BLaER1 treated with 17β-estradiol and CSF1 and Interleukin-3, amounts not matched to agents 10 nM and 100 nM (cell line): ENCODE results near the gene MRPL50.
"Not testable (repeated sequence)": the region's sequence is repeated elsewhere in the genome, so short reads cannot be mapped to it uniquely, and the experiment has no call there.

ENCODE experiments used
- H3K27ac ChIP-seq, 11 experiments: shearing (Covaris generic); formaldehyde crosslinking; 2 replicates each; pipeline ENCODE4 v1.8.1; 2022
- H3K27me3 ChIP-seq, 11 experiments: shearing (Covaris generic); formaldehyde crosslinking; 2 replicates each; pipeline ENCODE4 v1.8.1; 2022
- H3K36me3 ChIP-seq, 11 experiments: shearing (Covaris generic); formaldehyde crosslinking; 2 replicates each; pipeline ENCODE4 v1.8.1; 2022
- H3K4me1 ChIP-seq, 10 experiments: shearing (Covaris generic); formaldehyde crosslinking; 2 replicates each; pipeline ENCODE4 v1.8.1; 2022
- H3K4me2 ChIP-seq, 11 experiments: shearing (Covaris generic); formaldehyde crosslinking; 2 replicates each; pipeline ENCODE4 v1.8.1; 2022
- H3K4me3 ChIP-seq, 10 experiments: shearing (Covaris generic); formaldehyde crosslinking; 2 replicates each; pipeline ENCODE4 v1.8.1; 2022
- H3K9ac ChIP-seq, 11 experiments: shearing (Covaris generic); formaldehyde crosslinking; 2 replicates each; pipeline ENCODE4 v1.8.1; 2022
- H3K9me3 ChIP-seq, 11 experiments: shearing (Covaris generic); formaldehyde crosslinking; replicated peaks in 1 of 11; 2 replicates each; pipeline ENCODE4 v1.8.1; 2022
- H4K20me1 ChIP-seq, 11 experiments: shearing (Covaris generic); formaldehyde crosslinking; 2 replicates each; pipeline ENCODE4 v1.8.1; 2022
- Cebpa-rat ChIP-seq, 11 experiments: shearing (Covaris generic); IDR thresholded peaks; 2 replicates each; pipeline ENCODE4 v1.8.1; 2022

The MRPL50 gene

GRCh38 chr9:101388507-101388993 is 9.9 kb downstream of the MRPL50 start:
- H3K4me3 ChIP-seq: no peak overlapping the region
- H4K20me1 ChIP-seq: peaks cover 0 to 43% (median 15%) of the 10 kb centered on the region in 11 experiments; a peak in 10 of 22 replicates
- TF ChIP-seq Cebpa-rat (IDR thresholded peaks at IDR 0.05): no peak
- H3K27me3 ChIP-seq: no peaks in the 10 kb centered on the region
- no peak overlapping the region for H3K27ac ChIP-seq
- no peak overlapping the region for H3K4me2 ChIP-seq
- no peak overlapping the region for H3K9ac ChIP-seq
- peaks cover 52 to 88% (median 70%) of the 10 kb centered on the region in 11 experiments for H3K36me3 ChIP-seq
- peaks cover 30 to 44% (median 38%) of the 10 kb centered on the region in 11 experiments for H3K9me3 ChIP-seq
- no peaks in the 10 kb centered on the region for H3K4me1 ChIP-seq

DNA sequence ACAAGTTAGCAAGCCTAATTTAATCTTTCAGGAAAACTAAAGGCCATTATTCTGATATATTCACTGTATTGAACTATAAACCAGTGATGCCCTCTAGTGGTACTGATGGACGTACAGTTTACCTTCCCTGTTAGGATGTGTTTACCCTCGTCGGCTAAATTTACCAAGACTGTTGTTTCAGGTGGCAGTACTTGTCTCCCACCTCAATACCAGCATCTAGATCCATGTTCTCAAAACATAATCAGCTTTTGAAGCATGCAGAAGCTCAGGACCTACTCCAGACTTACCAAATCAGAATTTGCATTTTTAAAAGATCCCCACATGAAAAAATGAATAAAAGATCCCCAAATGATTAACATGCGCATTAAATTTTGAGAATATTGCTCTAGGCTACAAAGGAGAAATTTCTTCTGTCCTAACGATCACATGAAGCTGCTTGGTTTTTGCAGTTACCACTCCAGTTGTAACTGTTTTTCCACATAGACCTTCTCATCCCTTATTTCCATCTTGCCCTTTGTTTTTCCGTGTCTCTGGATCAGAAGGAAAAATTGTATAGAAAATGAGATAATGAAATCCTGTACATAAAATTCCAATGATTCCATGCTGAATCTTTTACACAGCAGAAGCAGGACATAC is 10.4 kb downstream of the MRPL50 start:
- TF ChIP-seq Cebpa-rat (IDR thresholded peaks at IDR 0.05): no peak
- Histone ChIP-seq H4K20me1 (peaks cover 0 to 39% (median 15%) of the 10 kb centered on the region in 11 experiments; a peak in 10 of 22 replicates), H3K4me2 (no peak overlapping the region), H3K36me3 (peaks cover 52 to 83% (median 66%) of the 10 kb centered on the region in 11 experiments), H3K27me3 (no peaks in the 10 kb centered on the region), H3K9ac (no peak overlapping the region), H3K9me3 (peaks cover 26 to 39% (median 32%) of the 10 kb centered on the region in 11 experiments), H3K4me1 (no peaks in the 10 kb centered on the region), H3K27ac (no peak overlapping the region), H3K4me3 (no peak overlapping the region)

- H3K27ac ChIP-seq, H3K9ac ChIP-seq, H3K4me2 ChIP-seq, H4K20me1 ChIP-seq, H3K27me3 ChIP-seq, H3K4me3 ChIP-seq, H3K4me1 ChIP-seq: not testable (repeated sequence)
- Histone ChIP-seq H3K36me3 (peaks cover 38 to 53% (median 46%) of the 10 kb centered on the region in 11 experiments), H3K9me3 (peaks cover 16 to 34% (median 24%) of the 10 kb centered on the region in 11 experiments)
Measured at GRCh38 chr9:101384873-101385536, 13.4 kb downstream of the MRPL50 start, which contains the start of gene BAAT. BAAT (minus strand) TSS chr9:101385006; CDS start chr9:101371404, 13,602 bp downstream.

DNA sequence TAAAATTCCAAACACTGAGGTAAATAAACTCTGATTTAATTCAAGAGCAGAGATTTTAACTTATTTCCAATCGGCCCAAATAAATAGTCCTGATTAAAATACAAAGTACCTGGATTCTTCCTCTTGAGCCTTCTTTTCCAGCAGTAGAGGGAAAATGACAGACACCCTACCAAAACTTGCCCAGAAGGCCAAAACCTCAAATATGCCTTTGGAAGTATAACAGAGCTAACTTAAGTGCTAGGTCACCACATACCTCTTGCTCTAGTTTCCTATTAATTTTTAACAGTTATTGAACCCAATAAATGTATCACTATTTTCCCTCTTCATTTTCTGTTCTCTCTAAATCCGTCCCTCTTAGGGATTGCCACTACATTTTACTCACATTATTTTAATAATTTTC is 15.1 kb downstream of the MRPL50 start:
- no peak for TF ChIP-seq Cebpa-rat (IDR thresholded peaks at IDR 0.05)
- H3K4me2 ChIP-seq: no peak overlapping the region

GRCh38 chr9:101381833-101382342 is 16.5 kb downstream of the MRPL50 start:
- H3K27me3 ChIP-seq: no peaks in the 10 kb centered on the region
- no peaks in the 10 kb centered on the region for H4K20me1 ChIP-seq
- no peaks in the 10 kb centered on the region; a peak in 1 of 20 replicates for H3K4me1 ChIP-seq
- peaks cover 21 to 49% (median 32%) of the 10 kb centered on the region in 11 experiments for H3K9me3 ChIP-seq
- H3K9ac ChIP-seq: no peak overlapping the region
- H3K36me3 ChIP-seq: peaks cover 12 to 24% (median 18%) of the 10 kb centered on the region in 11 experiments; a peak in 21 of 22 replicates
- H3K4me2 ChIP-seq: no peak overlapping the region
- no peak overlapping the region for H3K4me3 ChIP-seq
- H3K27ac ChIP-seq: no peak overlapping the region
- no peak for TF ChIP-seq Cebpa-rat (IDR thresholded peaks at IDR 0.05)

More for the DNA sequence above, 15.1 kb downstream of the MRPL50 start:
- no peaks in the 10 kb centered on the region for H3K4me1 ChIP-seq
- no peaks in the 10 kb centered on the region for H4K20me1 ChIP-seq
- H3K9ac ChIP-seq: no peak overlapping the region
- H3K27me3 ChIP-seq: no peaks in the 10 kb centered on the region
- peaks cover 24 to 36% (median 31%) of the 10 kb centered on the region in 11 experiments for H3K36me3 ChIP-seq
- no peak overlapping the region for H3K27ac ChIP-seq
- H3K9me3 ChIP-seq: peaks cover 22 to 45% (median 32%) of the 10 kb centered on the region in 11 experiments
- no peak overlapping the region for H3K4me3 ChIP-seq

DNA sequence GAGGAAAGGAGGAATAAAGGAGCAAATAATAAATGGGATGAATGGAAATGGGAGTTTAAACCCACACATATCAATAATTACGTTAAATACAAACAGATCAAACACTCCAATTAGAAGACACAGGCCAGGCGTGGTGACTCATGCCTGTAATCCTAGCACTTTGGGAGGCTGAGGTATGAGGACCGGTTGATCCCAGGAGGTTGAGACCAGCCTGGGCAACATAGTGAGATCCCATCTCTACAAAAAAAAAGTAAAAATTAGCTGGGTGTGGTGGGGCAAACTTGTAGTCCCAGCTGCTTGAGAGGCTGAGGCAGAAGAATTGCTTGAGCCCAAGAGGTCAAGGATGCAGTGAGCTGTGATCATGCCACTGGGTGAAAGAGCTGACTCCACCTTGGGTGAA is 17.3 kb downstream of the MRPL50 start:
- Histone ChIP-seq H3K4me1 (no peaks in the 10 kb centered on the region; a peak in 1 of 20 replicates), H3K4me3 (no peak overlapping the region), H3K9me3 (peaks cover 17 to 41% (median 27%) of the 10 kb centered on the region in 11 experiments), H4K20me1 (no peaks in the 10 kb centered on the region), H3K36me3 (peaks cover 8 to 16% (median 14%) of the 10 kb centered on the region in 11 experiments; a peak in 18 of 22 replicates), H3K27me3 (no peaks in the 10 kb centered on the region), H3K27ac (no peak overlapping the region), H3K9ac (no peak overlapping the region), H3K4me2 (no peak overlapping the region)
- TF ChIP-seq Cebpa-rat (IDR thresholded peaks at IDR 0.05): no peak

- TF ChIP-seq Cebpa-rat (IDR thresholded peaks at IDR 0.05): no peak
- no peak overlapping the region for H3K4me2 ChIP-seq
- H3K4me1 ChIP-seq: no peaks in the 10 kb centered on the region; a peak in 1 of 20 replicates
- H3K9me3 ChIP-seq: peaks cover 9 to 33% (median 19%) of the 10 kb centered on the region in 11 experiments
- peaks cover 4 to 8% (median 6%) of the 10 kb centered on the region in 11 experiments; a peak in 16 of 22 replicates for H3K36me3 ChIP-seq
- H3K27me3 ChIP-seq: no peaks in the 10 kb centered on the region
- no peaks in the 10 kb centered on the region for H4K20me1 ChIP-seq
- H3K27ac ChIP-seq: no peak overlapping the region
- no peak overlapping the region for H3K9ac ChIP-seq
- no peak overlapping the region for H3K4me3 ChIP-seq
Measured at GRCh38 chr9:101380295-101380694, 18.1 kb downstream of the MRPL50 start.

- Histone ChIP-seq H4K20me1 (no peaks in the 10 kb centered on the region), H3K4me3 (no peak overlapping the region), H3K27ac (no peak overlapping the region), H3K27me3 (no peaks in the 10 kb centered on the region), H3K9me3 (peaks cover 0 to 27% (median 11%) of the 10 kb centered on the region in 11 experiments; a peak in 14 of 22 replicates), H3K4me2 (no peak overlapping the region), H3K9ac (no peak overlapping the region), H3K36me3 (no peaks in the 10 kb centered on the region), H3K4me1 (no peaks in the 10 kb centered on the region; a peak in 1 of 20 replicates)
- no peak for TF ChIP-seq Cebpa-rat (IDR thresholded peaks at IDR 0.05)
Measured at GRCh38 chr9:101376111-101376848, 22.1 kb downstream of the MRPL50 start.

DNA sequence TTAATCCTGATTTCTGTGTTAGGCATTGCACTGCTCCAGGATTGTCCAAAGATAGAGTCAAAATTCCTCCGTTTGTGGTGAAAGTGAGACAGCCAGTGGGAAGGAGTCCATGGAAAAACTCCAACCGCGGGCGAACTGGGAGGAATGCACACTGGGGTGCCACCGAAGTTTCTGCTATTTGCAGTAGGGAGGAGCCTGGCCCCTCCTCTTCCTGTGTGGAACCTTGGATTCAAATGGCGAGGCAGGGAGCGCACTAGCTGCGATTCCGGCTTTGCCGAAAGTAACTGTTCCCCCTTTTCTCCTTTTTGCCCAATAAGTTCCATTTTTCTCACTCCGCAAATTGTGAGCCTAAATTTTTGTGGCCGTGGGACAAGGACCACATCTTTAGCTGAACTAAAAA is 22.9 kb downstream of the MRPL50 start:
- Histone ChIP-seq H3K27ac (no peak overlapping the region), H3K27me3 (no peaks in the 10 kb centered on the region), H3K4me2 (no peak overlapping the region), H4K20me1 (no peaks in the 10 kb centered on the region), H3K9me3 (peaks cover 0 to 27% (median 11%) of the 10 kb centered on the region in 11 experiments; a peak in 14 of 22 replicates), H3K4me1 (no peaks in the 10 kb centered on the region; a peak in 1 of 20 replicates), H3K4me3 (no peak overlapping the region), H3K9ac (no peak overlapping the region), H3K36me3 (no peaks in the 10 kb centered on the region)
- TF ChIP-seq Cebpa-rat (IDR thresholded peaks at IDR 0.05): no peak
